Astrocyte (in vitro differentiated cells and primary cell): ENCODE results near the gene FAAP100. TPM values are rescaled to one million over a fixed set of nuclear protein-coding genes. Genes with fewer than 3 reads are reported as not detected.

Source experiments
- DNase-seq: peaks from one replicate; pipeline ENCODE4 v3.0.0-alpha.2; 2010; ENCODE audit warnings: low read depth
- FAIRE-seq: peaks from 2 replicates; lab custom pipeline; 2011; peaks lifted over from hg19 to GRCh38; lab: Jason Lieb, UNC
- H2AFZ ChIP-seq: 2 replicates; pipeline ENCODE4 v1.6.0; 2012; ENCODE audit warnings: low read depth, low read length, inconsistent platforms
- H3K27ac ChIP-seq: 2 replicates; pipeline ENCODE4 v1.5.1; 2011; ENCODE audit warnings: low read depth, low read length, inconsistent platforms
- H3K27me3 ChIP-seq: 2 replicates; pipeline ENCODE4 v1.6.0; 2011; ENCODE audit warnings: low read length, inconsistent platforms; ENCODE audit not compliant: insufficient read depth
- H3K36me3 ChIP-seq: 2 replicates; pipeline ENCODE4 v1.5.1; 2011; ENCODE audit warnings: low read length, inconsistent platforms; ENCODE audit not compliant: insufficient read depth
- H3K4me1 ChIP-seq: 2 replicates; pipeline ENCODE4 v1.5.1; 2011; ENCODE audit warnings: low read length, inconsistent platforms; ENCODE audit not compliant: insufficient read depth
- H3K4me2 ChIP-seq: 2 replicates; pipeline ENCODE4 v1.6.0; 2012; ENCODE audit warnings: low read length, inconsistent platforms
- H3K4me3 ChIP-seq: 2 replicates; pipeline ENCODE4 v1.5.1; 2011; ENCODE audit warnings: low read depth, mild to moderate bottlenecking, low read length, inconsistent platforms; ENCODE audit not compliant: insufficient read depth
- H3K79me2 ChIP-seq: 2 replicates; pipeline ENCODE4 v1.6.0; 2012; ENCODE audit warnings: mild to moderate bottlenecking, low read length, inconsistent platforms; ENCODE audit not compliant: insufficient read depth
- H3K9ac ChIP-seq: 2 replicates; pipeline ENCODE4 v1.6.0; 2012; ENCODE audit warnings: mild to moderate bottlenecking, low read length, inconsistent platforms
- H3K9me3 ChIP-seq: 2 replicates; pipeline ENCODE4 v1.5.1; 2012; ENCODE audit warnings: low read depth, mild to moderate bottlenecking, low read length, inconsistent platforms; ENCODE audit not compliant: insufficient read depth
- H4K20me1 ChIP-seq: 2 replicates; pipeline ENCODE4 v1.6.0; 2012; ENCODE audit warnings: low read length, inconsistent platforms; ENCODE audit not compliant: insufficient read depth
- H3K27ac Mint-ChIP-seq: one replicate; pipeline ENCODE4 v1.8.0; 2021; ENCODE audit warnings: mild to moderate bottlenecking, mixed read lengths; ENCODE audit not compliant: unreplicated experiment
- H3K27me3 Mint-ChIP-seq: one replicate; pipeline ENCODE4 v1.8.0; 2021; ENCODE audit warnings: low read depth, mixed read lengths; ENCODE audit not compliant: unreplicated experiment
- H3K36me3 Mint-ChIP-seq: one replicate; pipeline ENCODE4 v1.8.0; 2021; ENCODE audit warnings: low read depth, mixed read lengths; ENCODE audit not compliant: unreplicated experiment
- H3K4me1 Mint-ChIP-seq: one replicate; pipeline ENCODE4 v1.8.0; 2021; ENCODE audit warnings: low read depth, mixed read lengths; ENCODE audit not compliant: unreplicated experiment
- H3K4me3 Mint-ChIP-seq: one replicate; pipeline ENCODE4 v1.8.0; 2021; ENCODE audit warnings: mild to moderate bottlenecking, moderate library complexity, mixed read lengths; ENCODE audit not compliant: unreplicated experiment
- H3K9me3 Mint-ChIP-seq: one replicate; pipeline ENCODE4 v1.8.0; 2021; ENCODE audit warnings: mild to moderate bottlenecking, mixed read lengths; ENCODE audit not compliant: unreplicated experiment
- EZH2 ChIP-seq: IDR thresholded peaks from 2 replicates; pipeline ENCODE4 v1.6.1; 2012; ENCODE audit warnings: mild to moderate bottlenecking, low read length, inconsistent platforms; ENCODE audit not compliant: insufficient read depth
- total RNA-seq: library from RNA; stranded (reverse); gene quantifications from 2 replicates; pipeline ENCODE4 v1.2.1, GENCODE V29; 2021
- TF ChIP-seq, protein P1 (sequence below): IDR thresholded peaks from 2 replicates; pipeline ENCODE4 v1.5.1; 2011; ENCODE audit warnings: low read depth, mild to moderate bottlenecking, inconsistent platforms, low read length, moderate library complexity; ENCODE audit not compliant: insufficient read depth

The FAAP100 gene
- total RNA-seq, 1 donor from 2014 or later, result 38.9 TPM

DNA sequence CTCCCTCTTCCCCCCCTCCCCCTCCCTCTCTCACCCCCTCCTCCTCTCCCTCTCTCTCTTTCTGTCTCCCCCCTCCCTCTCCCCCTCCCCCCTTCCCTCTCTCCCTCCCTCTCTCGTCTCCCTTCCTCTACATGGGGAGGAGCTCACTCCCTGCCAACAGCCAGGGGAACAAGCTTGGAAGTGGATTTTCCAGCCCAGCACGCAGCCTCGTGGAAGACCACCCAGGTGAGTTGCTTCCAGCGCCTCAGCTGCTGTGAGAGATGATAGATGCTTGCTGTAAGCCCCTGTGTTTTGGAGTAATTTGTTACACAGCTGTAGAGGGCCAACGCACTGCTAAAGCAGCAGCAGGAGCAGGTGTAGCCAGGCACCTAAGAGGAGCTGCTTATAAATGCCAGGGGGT lies 60.4 kb downstream of the FAAP100 start:
- Histone ChIP-seq H3K36me3 (no peaks in the 10 kb centered on the region), H3K79me2 (no peaks in the 10 kb centered on the region), H4K20me1 (no peaks in the 10 kb centered on the region), H3K9ac (no peak overlapping the region), H3K4me1 (peaks cover 3% of the 10 kb centered on the region), H3K4me2 (no peak overlapping the region), H2AFZ (no peak overlapping the region), H3K4me3 (no peak overlapping the region), H3K27me3 (peaks cover 16% of the 10 kb centered on the region), H3K9me3 (no peaks in the 10 kb centered on the region), H3K27ac (no peak overlapping the region)
- DNase-seq (no peak), FAIRE-seq (no peak)
- Mint-ChIP-seq H3K4me3 (no peak overlapping the region), H3K4me1 (peaks cover 5% of the 10 kb centered on the region), H3K27me3 (peaks cover 46% of the 10 kb centered on the region), H3K36me3 (no peaks in the 10 kb centered on the region), H3K9me3 (no peaks in the 10 kb centered on the region), H3K27ac (no peak overlapping the region)
- TF ChIP-seq EZH2, result no peak
- TF ChIP-seq, protein P1, sequence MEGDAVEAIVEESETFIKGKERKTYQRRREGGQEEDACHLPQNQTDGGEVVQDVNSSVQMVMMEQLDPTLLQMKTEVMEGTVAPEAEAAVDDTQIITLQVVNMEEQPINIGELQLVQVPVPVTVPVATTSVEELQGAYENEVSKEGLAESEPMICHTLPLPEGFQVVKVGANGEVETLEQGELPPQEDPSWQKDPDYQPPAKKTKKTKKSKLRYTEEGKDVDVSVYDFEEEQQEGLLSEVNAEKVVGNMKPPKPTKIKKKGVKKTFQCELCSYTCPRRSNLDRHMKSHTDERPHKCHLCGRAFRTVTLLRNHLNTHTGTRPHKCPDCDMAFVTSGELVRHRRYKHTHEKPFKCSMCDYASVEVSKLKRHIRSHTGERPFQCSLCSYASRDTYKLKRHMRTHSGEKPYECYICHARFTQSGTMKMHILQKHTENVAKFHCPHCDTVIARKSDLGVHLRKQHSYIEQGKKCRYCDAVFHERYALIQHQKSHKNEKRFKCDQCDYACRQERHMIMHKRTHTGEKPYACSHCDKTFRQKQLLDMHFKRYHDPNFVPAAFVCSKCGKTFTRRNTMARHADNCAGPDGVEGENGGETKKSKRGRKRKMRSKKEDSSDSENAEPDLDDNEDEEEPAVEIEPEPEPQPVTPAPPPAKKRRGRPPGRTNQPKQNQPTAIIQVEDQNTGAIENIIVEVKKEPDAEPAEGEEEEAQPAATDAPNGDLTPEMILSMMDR, result no peak

DNA sequence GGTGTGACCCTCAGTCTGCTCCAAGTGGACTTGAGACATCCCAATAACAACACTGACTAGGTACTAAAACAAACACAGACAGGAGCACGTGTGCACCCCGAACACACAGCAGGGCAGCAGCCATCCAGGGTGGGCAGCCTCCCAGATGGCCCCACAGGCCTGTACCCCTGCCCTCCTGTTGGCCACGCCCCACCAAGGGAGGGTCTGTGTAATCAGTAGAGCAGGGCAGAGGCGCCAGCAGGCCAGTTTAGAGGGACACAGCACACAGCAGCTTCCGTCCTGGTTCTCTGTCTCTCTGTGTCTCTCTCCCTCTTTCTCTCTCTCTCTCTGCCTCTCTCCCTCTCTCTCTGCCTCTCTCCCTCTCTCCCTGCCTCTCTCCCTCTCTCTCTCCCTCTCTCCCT lies 61.0 kb downstream of the FAAP100 start:
- H3K36me3 ChIP-seq, result no peaks in the 10 kb centered on the region
- H3K4me1 ChIP-seq, result peaks cover 3% of the 10 kb centered on the region
- H3K27ac Mint-ChIP-seq, result no peak overlapping the region
- no peak overlapping the region for H3K4me3 Mint-ChIP-seq
- no peak overlapping the region for H3K27ac ChIP-seq
- H3K27me3 Mint-ChIP-seq, result peaks cover 45% of the 10 kb centered on the region
- H3K27me3 ChIP-seq, result peaks cover 16% of the 10 kb centered on the region
- H2AFZ ChIP-seq, result no peak overlapping the region
- H4K20me1 ChIP-seq, result no peaks in the 10 kb centered on the region
- DNase-seq (no peak), FAIRE-seq (no peak)
- H3K9ac ChIP-seq, result no peak overlapping the region
- no peaks in the 10 kb centered on the region for H3K9me3 ChIP-seq
- H3K4me3 ChIP-seq, result no peak overlapping the region
- H3K9me3 Mint-ChIP-seq, result no peaks in the 10 kb centered on the region
- TF ChIP-seq, protein P1, result no peak
- TF ChIP-seq EZH2, result no peak
- no peaks in the 10 kb centered on the region for H3K79me2 ChIP-seq
- H3K4me1 Mint-ChIP-seq, result peaks cover 5% of the 10 kb centered on the region
- no peak overlapping the region for H3K4me2 ChIP-seq
- H3K36me3 Mint-ChIP-seq, result no peaks in the 10 kb centered on the region

DNA sequence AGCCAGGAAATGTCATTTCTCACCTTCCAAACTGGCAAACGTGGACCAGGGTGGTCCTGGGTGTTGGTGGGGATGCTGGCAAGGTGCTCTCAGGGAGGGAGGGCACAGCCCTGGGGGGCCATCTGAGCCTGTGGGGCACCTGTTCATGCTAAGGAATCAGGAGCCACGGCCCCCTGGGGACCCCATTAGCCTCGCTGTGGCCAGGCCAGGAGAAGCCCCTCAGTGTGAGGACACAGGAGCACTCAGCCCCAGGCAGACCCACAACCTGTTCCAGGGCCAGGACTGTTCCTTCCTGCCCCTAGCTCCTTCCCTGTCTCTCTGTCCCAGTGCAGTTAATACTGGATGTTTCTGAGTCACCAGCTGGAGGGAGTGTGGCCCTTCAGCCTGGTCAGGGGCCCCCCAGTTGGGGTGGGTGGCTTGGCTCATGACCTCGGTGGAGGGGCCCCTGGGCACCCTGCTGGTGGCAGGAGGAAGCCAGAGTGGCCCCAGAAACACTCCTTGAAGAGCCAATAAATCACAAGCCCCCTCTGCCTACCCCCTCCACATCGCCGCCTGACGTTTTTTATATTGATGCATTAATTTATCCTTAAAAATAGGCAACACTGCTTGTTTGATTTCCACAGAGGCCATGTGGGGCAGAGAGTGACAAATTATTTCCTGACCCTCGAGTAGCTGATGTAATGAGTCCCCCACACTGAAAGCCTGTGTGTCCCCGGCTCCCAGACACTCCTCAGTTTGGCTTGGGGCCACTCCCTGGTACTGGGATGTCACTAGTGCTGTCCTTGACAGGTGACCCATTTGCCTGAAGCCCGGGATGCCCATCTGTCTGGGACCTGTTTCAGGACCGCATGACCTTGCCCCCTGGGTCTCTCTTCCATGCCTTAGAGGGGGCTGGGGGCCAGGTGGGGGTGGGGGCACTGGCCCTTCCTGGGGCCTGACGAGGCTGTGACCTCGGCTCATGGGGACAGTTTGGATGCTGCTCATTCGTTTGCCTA lies 61.9 kb downstream of the FAAP100 start:
- no peak overlapping the region for H3K4me3 Mint-ChIP-seq
- Histone ChIP-seq H3K27ac (no peak overlapping the region), H4K20me1 (no peaks in the 10 kb centered on the region)

More for the DNA sequence above, 61.9 kb downstream of the FAAP100 start:
- Histone ChIP-seq H3K4me1 (peaks cover 3% of the 10 kb centered on the region), H3K9ac (no peak overlapping the region), H3K9me3 (no peaks in the 10 kb centered on the region), H3K4me2 (no peak overlapping the region), H3K27me3 (peaks cover 16% of the 10 kb centered on the region), H3K79me2 (no peaks in the 10 kb centered on the region), H3K36me3 (no peaks in the 10 kb centered on the region), H2AFZ (no peak overlapping the region), H3K4me3 (no peak overlapping the region)
- no peak for FAIRE-seq
- Mint-ChIP-seq H3K36me3 (no peaks in the 10 kb centered on the region), H3K27ac (peak overlapping the region; percentile 34), H3K9me3 (no peaks in the 10 kb centered on the region), H3K27me3 (peaks cover 47% of the 10 kb centered on the region), H3K4me1 (peaks cover 5% of the 10 kb centered on the region)
- DNase-seq, result no peak
- TF ChIP-seq, protein P1, result no peak
- TF ChIP-seq EZH2, result no peak
